Stimulated activated CD4-positive, alpha-beta T cell treated with anti-CD3 and anti-CD28 coated beads, Interleukin-4, amount 100 ng/mL, for 24 hours (primary cell): Measurements from ENCODE around the gene RAB36.

Experiments
- DNase-seq: peaks from one replicate; pipeline ENCODE4 v3.0.0-alpha.2; 2020

The RAB36 gene

GRCh38 chr22:23138584-23139435 is 6.5 kb upstream of the RAB36 start:
- DNase-seq = no peak

GRCh38 chr22:23140385-23140784 is 4.9 kb upstream of the RAB36 start:
- no peak for DNase-seq

- DNase-seq = no peak
Observed at GRCh38 chr22:23142546-23143105, 2.7 kb upstream of the RAB36 start.

GRCh38 chr22:23143119-23143518 is 2.2 kb upstream of the RAB36 start:
- no peak for DNase-seq

GRCh38 chr22:23144432-23144831 is 845 bp upstream of the RAB36 start:
- DNase-seq = no peak

- no peak for DNase-seq
Observed at GRCh38 chr22:23145878-23146470, 697 bp downstream of the RAB36 start.

GRCh38 chr22:23146478-23147205 is 1.4 kb downstream of the RAB36 start:
- DNase-seq = no peak

GRCh38 chr22:23147617-23148387 is 2.5 kb downstream of the RAB36 start:
- no peak for DNase-seq

- DNase-seq = no peak
Observed at GRCh38 chr22:23149743-23150238, 4.5 kb downstream of the RAB36 start.

- DNase-seq = no peak
Observed at GRCh38 chr22:23150762-23151161, 5.5 kb downstream of the RAB36 start.

GRCh38 chr22:23151827-23152226 is 6.5 kb downstream of the RAB36 start:
- DNase-seq = no peak

- no peak for DNase-seq
Observed at GRCh38 chr22:23152238-23153114, 7.2 kb downstream of the RAB36 start.

GRCh38 chr22:23153994-23154393 is 8.7 kb downstream of the RAB36 start:
- DNase-seq = no peak

- no peak for DNase-seq
Observed at GRCh38 chr22:23154461-23154860, 9.2 kb downstream of the RAB36 start.

- no peak for DNase-seq
Observed at GRCh38 chr22:23155143-23155542, 9.9 kb downstream of the RAB36 start.

- no peak for DNase-seq
Observed at GRCh38 chr22:23155831-23156230, 10.6 kb downstream of the RAB36 start.

- no peak for DNase-seq
Observed at GRCh38 chr22:23156286-23156685, 11.0 kb downstream of the RAB36 start.

GRCh38 chr22:23157560-23158515 is 12.6 kb downstream of the RAB36 start:
- no peak for DNase-seq

GRCh38 chr22:23158516-23159290 is 13.4 kb downstream of the RAB36 start:
- DNase-seq = no peak

- DNase-seq = no peak
Observed at GRCh38 chr22:23159291-23159630, 14.0 kb downstream of the RAB36 start.
